IMR-90 (cell line): ENCODE measurements around the gene TMEM131. TPM values are rescaled to one million over a fixed set of nuclear protein-coding genes. Genes with fewer than 3 reads are reported as not detected.

Experiments
- ATAC-seq: fragments of 200-7000 bp; cut with Tn5 transposase; 2 replicates; pipeline ENCODE4 v1.9.1; 2020; ENCODE audit warnings: low read depth, mild to moderate bottlenecking, moderate library complexity
- BruUV-seq: library from RNA; stranded (reverse); fragments of 400-500 nt; replicated peaks from 2 replicates; lab custom pipeline; 2021; lab: Mats Ljungman, UMichigan
- CTCF ChIA-PET: fragments of 300-600 bp; formaldehyde crosslinking; extraction: SDS; loops from one replicate; lab custom pipeline; 2021; ENCODE audit warnings: antibody characterized with exemption; lab: Yijun Ruan, JAX
- POLR2A ChIA-PET: fragments of 300-600 bp; sonication (Branson Sonifier 250); formaldehyde crosslinking; loops from one replicate; lab custom pipeline; 2022; ENCODE audit warnings: antibody characterized with exemption; ENCODE audit not compliant: unreplicated experiment; lab: Charles Lee
- DNase-seq: peaks from one replicate; pipeline ENCODE4 v3.0.0; 2013
- H2AFZ ChIP-seq: replicated peaks from 2 replicates; pipeline ENCODE3; 2013; ENCODE audit warnings: low read length, mild to moderate bottlenecking; ENCODE audit not compliant: poor library complexity
- H2AK5ac ChIP-seq: 2 replicates; pipeline ENCODE4 v1.6.1; 2013; ENCODE audit warnings: low read depth, low read length, inconsistent platforms
- H2AK9ac ChIP-seq: replicated peaks from 2 replicates; pipeline ENCODE3; 2013; ENCODE audit warnings: mild to moderate bottlenecking, low read depth, low read length, moderate library complexity; ENCODE audit not compliant: poor library complexity
- H2BK120ac ChIP-seq: 2 replicates; pipeline ENCODE4 v1.6.1; 2013; ENCODE audit warnings: low read depth, low read length, inconsistent platforms
- H2BK15ac ChIP-seq: 3 replicates; pipeline ENCODE4 v1.6.1; 2013; ENCODE audit warnings: low read depth, low read length, inconsistent platforms
- H2BK20ac ChIP-seq: 2 replicates; pipeline ENCODE4 v1.6.1; 2013; ENCODE audit warnings: low read depth, mild to moderate bottlenecking, inconsistent platforms, low read length, moderate library complexity
- H2BK5ac ChIP-seq: 2 replicates; pipeline ENCODE4 v1.6.1; 2013; ENCODE audit warnings: mild to moderate bottlenecking, low read depth, low read length, inconsistent platforms; ENCODE audit not compliant: poor library complexity, severe bottlenecking
- H3K14ac ChIP-seq: replicated peaks from 2 replicates; pipeline ENCODE4 v1.6.1; 2013; ENCODE audit warnings: low read depth, low read length, inconsistent platforms
- H3K18ac ChIP-seq: 2 replicates; pipeline ENCODE4 v1.6.1; 2013; ENCODE audit warnings: low read depth, low read length, control low read depth
- H3K23ac ChIP-seq: 2 replicates; pipeline ENCODE4 v1.6.1; 2013; ENCODE audit warnings: low read depth, low read length, inconsistent platforms
- H3K27ac ChIP-seq: 2 replicates; pipeline ENCODE4 v1.5.1; 2013; ENCODE audit warnings: mild to moderate bottlenecking, control low read depth, low read length; ENCODE audit not compliant: insufficient read depth
- H3K27me3 ChIP-seq: 2 replicates; pipeline ENCODE4 v1.6.1; 2013; ENCODE audit warnings: low read length; ENCODE audit not compliant: control insufficient read depth, insufficient read depth
- H3K36me3 ChIP-seq: 2 replicates; pipeline ENCODE4 v1.6.1; 2013; ENCODE audit warnings: low read length, mixed read lengths; ENCODE audit not compliant: control insufficient read depth, insufficient read depth
- H3K4ac ChIP-seq: 2 replicates; pipeline ENCODE4 v1.6.1; 2013; ENCODE audit warnings: low read depth, low read length, inconsistent platforms
- H3K4me1 ChIP-seq: 2 replicates; pipeline ENCODE4 v1.6.1; 2013; ENCODE audit warnings: low read length, mixed read lengths; ENCODE audit not compliant: control insufficient read depth, insufficient read depth
- H3K4me2 ChIP-seq: 2 replicates; pipeline ENCODE4 v1.6.1; 2013; ENCODE audit warnings: low read depth, mild to moderate bottlenecking, control low read depth, low read length, moderate library complexity
- H3K4me3 ChIP-seq: 2 replicates; pipeline ENCODE4 v1.5.1; 2013; ENCODE audit warnings: low read depth, mild to moderate bottlenecking, control low read depth, low read length, moderate library complexity; ENCODE audit not compliant: insufficient read depth
- H3K56ac ChIP-seq: 2 replicates; pipeline ENCODE4 v1.6.1; 2013; ENCODE audit warnings: low read length, inconsistent platforms; ENCODE audit not compliant: insufficient read depth; ENCODE audit errors: extremely low read depth
- H3K79me1 ChIP-seq, 2 experiments: 2 replicates each; pipeline ENCODE4 v1.6.1; 2013; ENCODE audit warnings: low read length in 2 of 2, inconsistent platforms in 1 of 2, low read depth in 1 of 2
- H3K9ac ChIP-seq: 2 replicates; pipeline ENCODE4 v1.6.1; 2013; ENCODE audit warnings: low read depth, low read length, control low read depth
- H3K9me1 ChIP-seq: 2 replicates; pipeline ENCODE4 v1.6.1; 2013; ENCODE audit warnings: low read length, inconsistent platforms; ENCODE audit not compliant: insufficient read depth
- H3K9me3 ChIP-seq: 2 replicates; pipeline ENCODE4 v1.6.1; 2013; ENCODE audit warnings: low read length; ENCODE audit not compliant: control insufficient read depth, insufficient read depth
- H4K20me1 ChIP-seq: 2 replicates; pipeline ENCODE4 v1.6.1; 2013; ENCODE audit warnings: low read length, inconsistent platforms; ENCODE audit not compliant: insufficient read depth
- H4K5ac ChIP-seq: 2 replicates; pipeline ENCODE4 v1.6.1; 2013; ENCODE audit warnings: mild to moderate bottlenecking, low read depth, low read length, control low read depth
- H4K8ac ChIP-seq, 2 experiments: 2 replicates each; pipeline ENCODE4 v1.6.1; 2013; ENCODE audit warnings: low read depth in 2 of 2, low read length in 2 of 2, control low read depth in 1 of 2, inconsistent platforms in 1 of 2
- H4K91ac ChIP-seq: 2 replicates; pipeline ENCODE4 v1.6.1; 2013; ENCODE audit warnings: low read depth, low read length, inconsistent platforms; ENCODE audit not compliant: insufficient read depth
- BHLHE40 ChIP-seq: fragments of 150-350 bp; IDR thresholded peaks from 2 replicates; pipeline ENCODE4 v1.6.1; 2016; ENCODE audit warnings: mild to moderate bottlenecking, low read depth, low read length
- CEBPB ChIP-seq: IDR thresholded peaks from 2 replicates; pipeline ENCODE4 v1.6.1; 2012; ENCODE audit warnings: low read depth, low read length, improper control_type of control experiment
- CHD1 ChIP-seq: IDR thresholded peaks from 2 replicates; pipeline ENCODE4 v1.6.1; 2012; ENCODE audit warnings: low read depth, low read length, improper control_type of control experiment
- FOS ChIP-seq: fragments of 150-350 bp; IDR thresholded peaks from 2 replicates; pipeline ENCODE4 v1.6.1; 2016; ENCODE audit warnings: low read depth, low read length
- MAZ ChIP-seq: IDR thresholded peaks from 2 replicates; pipeline ENCODE4 v1.6.1; 2012; ENCODE audit warnings: low read depth, mild to moderate bottlenecking, low read length, improper control_type of control experiment, moderate library complexity, borderline replicate concordance
- NFE2L2 ChIP-seq: fragments of 150-350 bp; IDR thresholded peaks from 2 replicates; pipeline ENCODE4 v1.6.1; 2016; ENCODE audit warnings: low read depth, mild to moderate bottlenecking, low read length
- RCOR1 ChIP-seq: IDR thresholded peaks from 2 replicates; pipeline ENCODE4 v1.6.1; 2012; ENCODE audit warnings: mild to moderate bottlenecking, low read length, improper control_type of control experiment; ENCODE audit not compliant: insufficient replicate concordance
- SMC3 ChIP-seq: fragments of 150-350 bp; IDR thresholded peaks from 2 replicates; pipeline ENCODE4 v1.6.1; 2016; ENCODE audit warnings: low read depth, mild to moderate bottlenecking, antibody characterized with exemption, low read length, moderate library complexity
- WGBS, 2 experiments: methylation state at CpG; one replicate each; pipeline versions ENCODE4 v1.1.5 to v1.1.7; 2013; ENCODE audit warnings: missing lambda C conversion rate in 2 of 2; ENCODE audit not compliant: insufficient read length in 1 of 2; ENCODE audit errors: extremely low coverage in 2 of 2; 5-methylcytosine and 5-hydroxymethylcytosine counted together
- dilution Hi-C: fragments of 300-500 bp; cut with HindIII; formaldehyde crosslinking; loops from one replicate; pipeline ENCODE4 v1.14.3; 2018; ENCODE audit warnings: low sequenced_read_pairs; ENCODE audit not compliant: unreplicated experiment
- in situ Hi-C: fragments of 300-500 bp; cut with MboI; formaldehyde crosslinking; loops from 3 replicates; pipeline ENCODE4 v1.14.3; 2019; ENCODE audit warnings: low sequenced_read_pairs, inconsistent platforms, mixed read lengths
- intact Hi-C: fragments of 100-400 bp; cut with micrococcal nuclease; formaldehyde crosslinking; loops from 2 replicates; pipeline ENCODE4 v1.10.0; 2022
- polyA plus RNA-seq, 3 experiments: library from polyadenylated mRNA; depleted of rRNA; stranded (reverse); fragments of >200 nt; gene quantifications; 2 replicates each; pipeline ENCODE4 v1.2.3, GENCODE V29; 2012; ENCODE audit warnings: low replicate concordance in 1 of 3
- total RNA-seq: library from RNA; depleted of rRNA; stranded (reverse); fragments of >200 nt; gene quantifications from 2 replicates; pipeline ENCODE4 v1.2.3, GENCODE V29; 2012
- TF ChIP-seq, protein P1 (sequence below): fragments of 150-350 bp; IDR thresholded peaks from 2 replicates; pipeline ENCODE4 v1.6.1; 2017; ENCODE audit warnings: mild to moderate bottlenecking, antibody characterized with exemption, low read length, low read depth

Gene TMEM131
- total and polyA plus RNA-seq, 2 of the 4 experiments (the other 2 are of a cell fraction), result 13.3 to 14.0 TPM

DNA sequence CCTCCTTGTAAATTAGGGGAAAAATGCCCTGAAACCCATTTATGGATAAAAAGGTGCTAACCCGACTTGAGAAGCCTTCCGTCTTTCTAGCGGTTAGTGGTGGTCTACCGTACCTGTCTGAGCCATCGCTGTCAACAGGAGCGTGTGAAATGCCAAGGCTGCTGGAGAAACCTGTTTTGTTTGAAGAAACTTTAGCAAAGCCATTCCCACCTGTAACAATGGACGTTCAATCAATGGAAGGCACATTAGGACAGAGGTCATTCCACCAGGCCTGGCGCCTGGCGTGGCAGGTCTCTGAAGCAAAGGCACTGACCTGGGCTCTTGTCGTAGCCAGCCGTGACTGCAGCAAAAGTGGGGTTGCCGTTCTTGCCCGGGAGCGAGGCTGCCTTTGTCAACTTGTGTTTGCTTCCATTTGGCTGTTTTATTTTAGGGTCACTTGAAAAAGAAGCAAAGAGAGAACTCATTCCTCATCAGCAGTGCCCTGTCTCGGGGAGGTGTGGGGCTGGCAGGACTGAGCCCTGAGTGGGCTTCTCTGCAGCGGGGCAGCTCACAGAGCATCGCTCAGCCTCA lies 235.2 kb downstream of the TMEM131 start:
- H2AFZ ChIP-seq, result no peak overlapping the region
- H3K4me2 ChIP-seq, result no peak overlapping the region
- no peak overlapping the region for H3K4me3 ChIP-seq
- H3K4ac ChIP-seq, result no peak overlapping the region
- no peak for DNase-seq
- H2BK15ac ChIP-seq, result no peak overlapping the region
- H4K5ac ChIP-seq, result no peak overlapping the region
- H3K23ac ChIP-seq, result no peak overlapping the region
- POLR2A ChIA-PET, result no interaction called here
- CTCF ChIA-PET, result no interaction called here
- no peaks in the 10 kb centered on the region for H3K27me3 ChIP-seq
- intact Hi-C loops (loop anchor here (10.0 kb wide), 1 partner anchor 56 kb away; no protein-coding TSS in a partner anchor), dilution Hi-C loops (no loop called here), in situ Hi-C loops (no loop called here)
- H4K8ac ChIP-seq, result no peak overlapping the region
- H3K9me3 ChIP-seq, result no peaks in the 10 kb centered on the region
- H2AK9ac ChIP-seq, result no peak overlapping the region
- H3K18ac ChIP-seq, result no peak overlapping the region
- 98% methylated on average over 6 of the region's 17 CpGs; no CpG with 5 or more reads in 1 of the 2 experiments for WGBS, 2 experiments
- H3K9me1 ChIP-seq, result peaks cover 8% of the 10 kb centered on the region; the same call in 1 of the 2 replicates
- H3K14ac ChIP-seq, result no peak overlapping the region
- H2BK5ac ChIP-seq, result no peak overlapping the region
- H4K20me1 ChIP-seq, result no peaks in the 10 kb centered on the region
- no peak overlapping the region for H2AK5ac ChIP-seq
- no peak overlapping the region for H3K9ac ChIP-seq
- ATAC-seq, result no peak
- TF ChIP-seq CEBPB, result no peak
- TF ChIP-seq BHLHE40, result no peak
- TF ChIP-seq NFE2L2, result no peak
- TF ChIP-seq CHD1, result no peak
- TF ChIP-seq, protein P1, sequence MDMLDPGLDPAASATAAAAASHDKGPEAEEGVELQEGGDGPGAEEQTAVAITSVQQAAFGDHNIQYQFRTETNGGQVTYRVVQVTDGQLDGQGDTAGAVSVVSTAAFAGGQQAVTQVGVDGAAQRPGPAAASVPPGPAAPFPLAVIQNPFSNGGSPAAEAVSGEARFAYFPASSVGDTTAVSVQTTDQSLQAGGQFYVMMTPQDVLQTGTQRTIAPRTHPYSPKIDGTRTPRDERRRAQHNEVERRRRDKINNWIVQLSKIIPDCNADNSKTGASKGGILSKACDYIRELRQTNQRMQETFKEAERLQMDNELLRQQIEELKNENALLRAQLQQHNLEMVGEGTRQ, result no peak
- no peak for TF ChIP-seq FOS
- no peak for TF ChIP-seq RCOR1
- TF ChIP-seq MAZ, result no peak
- TF ChIP-seq SMC3, result no peak
- peaks cover 59% of the 10 kb centered on the region for H3K36me3 ChIP-seq
- H3K4me1 ChIP-seq, result no peaks in the 10 kb centered on the region
- no peak overlapping the region for H2BK120ac ChIP-seq
- no peak overlapping the region for H3K27ac ChIP-seq
- no peak overlapping the region for H2BK20ac ChIP-seq
- no peaks in the 10 kb centered on the region for H3K79me1 ChIP-seq
- H3K56ac ChIP-seq, result no peak overlapping the region
- no peak overlapping the region for H4K91ac ChIP-seq
- no TSS peak for BruUV-seq
